ENCODE data around the gene TFF1.

TFF1 gene

DNA sequence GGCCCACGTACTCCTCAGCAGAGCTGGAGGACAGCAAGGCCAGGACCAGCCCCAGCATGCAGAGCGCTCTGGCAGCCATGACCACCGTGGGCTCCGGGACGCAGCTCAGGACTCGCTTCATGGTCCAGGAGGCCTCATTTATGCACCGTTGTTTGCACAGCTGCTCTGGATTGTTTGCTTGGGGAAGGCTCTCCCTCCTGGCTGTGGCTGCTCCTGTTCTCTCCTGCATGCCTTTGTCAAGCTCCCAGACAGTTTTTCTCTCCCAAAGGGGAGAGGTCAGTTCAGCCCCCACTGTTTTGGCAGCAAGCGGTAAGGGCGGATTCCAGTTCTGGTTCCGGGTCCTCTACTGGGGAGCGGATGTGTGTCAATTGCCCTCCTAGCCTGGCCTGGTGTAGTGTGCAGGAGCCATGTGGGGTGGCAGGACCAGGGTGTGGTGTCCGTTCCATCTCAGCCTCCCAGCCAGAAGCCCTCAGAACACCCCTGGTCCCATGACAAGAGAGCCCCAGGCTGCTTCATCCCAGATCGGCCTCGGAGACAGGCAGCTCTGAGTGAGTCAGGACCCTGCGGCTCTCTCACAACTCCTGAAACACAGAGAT lies 50.9 kb downstream of the TFF1 start, which contains the start of gene TFF3:
Gene TFF3 (minus strand): TSS at position 114 of the 596 bp plus-strand sequence. CDS start 35 bp downstream, at position 79.
- no peak for TF ChIP-seq CTCF (IDR thresholded peaks at IDR 0.05; ENCODE audit: low read depth, low read length, missing control alignments)
- no peak for DNase-seq (ENCODE audit: low read depth)
- no peak within 1 kb of the TSS for H3K4me3 ChIP-seq (ENCODE audit: low read depth, low read length)

DNA sequence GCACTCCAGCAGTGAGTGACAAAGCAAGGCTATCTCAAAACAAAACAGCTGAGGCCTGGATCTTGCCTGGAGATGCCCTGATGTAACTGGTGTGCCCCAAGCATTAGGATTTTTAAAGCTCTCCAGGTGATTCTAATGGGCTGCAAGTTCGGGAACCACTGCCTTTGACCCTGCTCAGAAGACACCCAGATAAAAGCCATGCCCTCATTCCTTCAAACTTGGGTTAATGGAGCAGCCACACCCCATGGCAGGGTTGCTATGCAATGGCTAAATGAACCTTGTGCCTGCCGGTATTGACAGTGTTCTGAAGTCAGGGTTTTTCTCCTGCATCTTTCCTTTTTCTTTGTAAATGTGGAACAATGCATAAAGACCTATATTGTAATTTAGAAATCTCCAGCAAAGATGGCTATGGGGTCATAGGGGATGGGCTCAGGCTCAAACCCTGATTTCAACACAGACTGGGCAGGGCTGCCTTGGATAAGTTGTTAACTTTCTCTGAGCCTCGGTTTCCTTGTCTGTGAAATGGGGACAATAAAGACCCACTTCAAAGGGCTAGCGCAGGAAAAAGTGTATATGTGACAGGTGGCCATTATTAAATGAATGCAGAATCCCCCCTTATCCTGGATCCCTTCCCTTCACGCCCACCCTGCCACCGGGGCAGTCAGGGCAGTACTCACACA lies 51.6 kb downstream of the TFF1 start:
- TF ChIP-seq CTCF (IDR thresholded peaks at IDR 0.05; ENCODE audit: low read depth, low read length, missing control alignments), result no peak
- H3K4me3 ChIP-seq (ENCODE audit: low read depth, low read length), result no peak overlapping the region
- no peak for DNase-seq (ENCODE audit: low read depth)

- H3K4me3 ChIP-seq (ENCODE audit: low read depth, low read length), result no peak overlapping the region
- DNase-seq (ENCODE audit: low read depth), result no peak
- TF ChIP-seq CTCF (IDR thresholded peaks at IDR 0.05; ENCODE audit: low read depth, low read length, missing control alignments), result no peak
Measured at GRCh38 chr21:42313501-42313969, 52.8 kb downstream of the TFF1 start.

DNA sequence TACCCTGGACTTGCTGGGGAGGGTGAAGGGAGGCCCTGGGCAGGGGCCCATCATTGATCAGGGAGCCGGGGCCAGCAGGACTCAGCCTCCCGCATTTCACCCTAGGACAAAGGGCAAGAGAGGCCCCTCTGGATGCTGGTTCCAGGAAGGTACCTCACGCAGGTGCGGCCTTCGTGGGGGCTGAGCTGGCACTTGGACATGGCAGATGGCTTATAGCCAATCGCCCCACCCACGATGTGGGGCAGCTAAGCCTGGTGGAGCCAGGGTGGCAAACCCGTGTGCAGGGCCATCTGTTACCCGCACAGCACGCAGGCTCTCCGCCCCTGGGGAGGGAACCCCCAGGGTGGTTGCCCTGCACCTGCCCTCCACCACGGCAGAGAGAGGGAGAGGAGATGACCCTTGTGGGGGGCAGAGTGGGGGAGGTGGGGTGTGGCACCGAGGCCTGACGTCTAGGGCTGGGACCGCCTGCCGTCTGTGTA lies 53.7 kb downstream of the TFF1 start:
- DNase-seq (ENCODE audit: low read depth), result no peak
- no peak for TF ChIP-seq CTCF (IDR thresholded peaks at IDR 0.05; ENCODE audit: low read depth, low read length, missing control alignments)

More for the DNA sequence above, 53.7 kb downstream of the TFF1 start:
- no peak overlapping the region for H3K4me3 ChIP-seq (ENCODE audit: low read depth, low read length)

All from GM12864 (cell line).